PC-3 (cell line): Measurements from ENCODE around the gene EVA1B. TPM values are rescaled to one million over a fixed set of nuclear protein-coding genes. Genes with fewer than 3 reads are reported as not detected.

ENCODE experiments used
- ATAC-seq: fragments of 200-7000 bp; cut with Tn5 transposase; 2 replicates; pipeline ENCODE4 v1.9.1; 2020; ENCODE audit warnings: mild to moderate bottlenecking, moderate library complexity
- Bru-seq: library from RNA; stranded (reverse); fragments of 400-500 nt; gene quantifications from one replicate; lab custom pipeline; 2021; lab: Mats Ljungman, UMichigan
- BruChase-seq, 2 experiments: library from RNA; stranded (reverse); fragments of 400-500 nt; gene quantifications; one replicate each; lab custom pipeline; 2021; lab: Mats Ljungman, UMichigan
- BruUV-seq: library from RNA; stranded (reverse); fragments of 400-500 nt; replicated peaks from 2 replicates; lab custom pipeline; 2021; lab: Mats Ljungman, UMichigan
- CTCF ChIA-PET: fragments of 300-600 bp; sonication (Branson Sonifier 250); formaldehyde crosslinking; loops from one replicate; lab custom pipeline; 2022; ENCODE audit warnings: antibody characterized with exemption; lab: Charles Lee
- POLR2A ChIA-PET: fragments of 300-600 bp; sonication (Branson Sonifier 250); formaldehyde crosslinking; loops from one replicate; lab custom pipeline; 2022; ENCODE audit warnings: antibody characterized with exemption; ENCODE audit not compliant: unreplicated experiment; lab: Charles Lee
- DNase-seq: peaks from one replicate; pipeline ENCODE4 v3.0.0-alpha.2; 2015
- H2AFZ ChIP-seq: fragments of 300-600 bp; sonication (generic); 2 replicates; pipeline ENCODE4 v1.6.0; 2016; ENCODE audit warnings: antibody characterized with exemption, low read length
- H3F3A ChIP-seq: fragments of 300-600 bp; sonication (generic); one replicate; pipeline ENCODE4 v1.6.0; 2017; ENCODE audit warnings: antibody characterized with exemption, low read length, control low read depth, mild to moderate bottlenecking; ENCODE audit not compliant: unreplicated experiment
- H3K27ac ChIP-seq: fragments of 300-600 bp; sonication (generic); 2 replicates; pipeline ENCODE4 v1.5.1; 2016; ENCODE audit warnings: mild to moderate bottlenecking, low read length
- H3K27me3 ChIP-seq: fragments of 300-600 bp; sonication (generic); 2 replicates; pipeline ENCODE4 v1.6.1; 2016; ENCODE audit warnings: low read length, mixed read lengths
- H3K36me3 ChIP-seq: fragments of 300-600 bp; sonication (generic); 2 replicates; pipeline ENCODE4 v1.6.1; 2016; ENCODE audit warnings: low read depth, mixed run types, low read length, mixed read lengths
- H3K4me1 ChIP-seq: fragments of 300-600 bp; sonication (generic); 2 replicates; pipeline ENCODE4 v1.5.1; 2016; ENCODE audit warnings: low read length; ENCODE audit not compliant: insufficient read depth
- H3K4me2 ChIP-seq: fragments of 300-600 bp; sonication (generic); 2 replicates; pipeline ENCODE4 v1.6.0; 2016; ENCODE audit warnings: low read length
- H3K4me3 ChIP-seq: fragments of 300-600 bp; sonication (generic); 2 replicates; pipeline ENCODE4 v1.5.1; 2016; ENCODE audit warnings: mild to moderate bottlenecking, low read length, mixed read lengths
- H3K79me2 ChIP-seq: fragments of 300-600 bp; sonication (generic); 2 replicates; pipeline ENCODE4 v1.6.1; 2017; ENCODE audit warnings: low read length, mixed read lengths
- H3K9ac ChIP-seq: fragments of 300-600 bp; sonication (generic); 2 replicates; pipeline ENCODE4 v1.6.0; 2016; ENCODE audit warnings: mild to moderate bottlenecking, low read length
- H3K9me2 ChIP-seq: fragments of 300-600 bp; sonication (generic); replicated peaks from 2 replicates; pipeline ENCODE4 v1.6.1; 2016; ENCODE audit warnings: mixed run types, low read length, mixed read lengths
- H3K9me3 ChIP-seq: fragments of 300-600 bp; sonication (generic); 2 replicates; pipeline ENCODE4 v1.6.1; 2016; ENCODE audit warnings: low read length, mixed read lengths
- H4K20me1 ChIP-seq: fragments of 300-600 bp; sonication (generic); 2 replicates; pipeline ENCODE4 v1.6.1; 2016; ENCODE audit warnings: low read length, mixed read lengths
- CTCF ChIP-seq: fragments of 300-600 bp; sonication (generic); conservative IDR thresholded peaks from 2 replicates; pipeline ENCODE4 v1.5.1; 2017; ENCODE audit warnings: antibody characterized with exemption, low read depth, mild to moderate bottlenecking, low read length
- EZH2 ChIP-seq: fragments of 300-600 bp; sonication (generic); IDR thresholded peaks from one replicate; pipeline ENCODE4 v1.6.1; 2017; ENCODE audit warnings: antibody characterized with exemption, mild to moderate bottlenecking, low read length; ENCODE audit not compliant: unreplicated experiment
- EZH2phosphoT487 ChIP-seq: fragments of 300-600 bp; sonication (generic); IDR thresholded peaks from 2 replicates; pipeline ENCODE4 v1.6.1; 2018; ENCODE audit warnings: mild to moderate bottlenecking, antibody characterized with exemption, low read length, borderline replicate concordance
- intact Hi-C: fragments of 100-400 bp; cut with micrococcal nuclease; formaldehyde crosslinking; loops from 2 replicates; pipeline ENCODE4 v1.9.0; 2023
- long read RNA-seq: library from polyadenylated mRNA; unstranded; transcript quantifications from one replicate; pipeline ENCODE4 v2.0.0, GENCODE V29; 2021; ENCODE audit not compliant: unreplicated experiment
- total RNA-seq: library from RNA; depleted of rRNA; stranded (reverse); fragments of >200 nt; gene quantifications from 2 replicates; pipeline ENCODE4 v1.2.3, GENCODE V29; 2014; rRNA removed

The EVA1B gene, protein sequence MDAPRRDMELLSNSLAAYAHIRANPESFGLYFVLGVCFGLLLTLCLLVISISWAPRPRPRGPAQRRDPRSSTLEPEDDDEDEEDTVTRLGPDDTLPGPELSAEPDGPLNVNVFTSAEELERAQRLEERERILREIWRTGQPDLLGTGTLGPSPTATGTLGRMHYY
- total RNA-seq (89.1 and 104 TPM in 2 replicates), Bru-seq, nascent RNA (percentile 47 among the genes with signal in this experiment), BruChase-seq, experiment 1, labeled RNA remaining after a 6-hour chase (percentile 43 among the genes with signal in this experiment), BruChase-seq, experiment 2, labeled RNA remaining after a 2-hour chase (percentile 47 among the genes with signal in this experiment)
- long read RNA-seq, transcript EVA1B-202 (3 exons, 699 nt): major isoform, 57 of 104 reads
- long read RNA-seq, partial matches to known transcripts: 2 of 104 reads
- long read RNA-seq, other reads (novel, unspliced or antisense): 45 of 104 reads

GRCh38 chr1:36323636-36324352 is at the start of gene EVA1B:
TSS of gene EVA1B (minus strand) at chr1:36323645. CDS start at chr1:36323037, 608 bp downstream.
- intact Hi-C loops: no loop called here
- Histone ChIP-seq H3K27me3 (no peaks in the 10 kb centered on the region), H3K4me2 (peak within 1 kb of the TSS; percentile 95), H2AFZ (peak within 1 kb of the TSS; percentile 67), H4K20me1 (no peaks in the 10 kb centered on the region), H3K79me2 (no peaks in the 10 kb centered on the region), H3K9me2 (no peaks in the 10 kb centered on the region), H3K27ac (no peak within 1 kb of the TSS), H3F3A (no peaks in the 10 kb centered on the region), H3K9ac (peak within 1 kb of the TSS; percentile 46; the same call in 1 of the 2 replicates), H3K4me3 (peak within 1 kb of the TSS; percentile 79), H3K4me1 (peaks cover 22% of the 10 kb centered on the region), H3K9me3 (no peaks in the 10 kb centered on the region), H3K36me3 (no peaks in the 10 kb centered on the region)
- CTCF ChIA-PET: no interaction called here
- BruUV-seq: no TSS peak
- peak; percentile 54 for DNase-seq
- POLR2A ChIA-PET: interaction anchor here (0.7 kb wide), 1 partner anchor 63 kb away, joined by 3 read pairs; no protein-coding TSS in a partner anchor
- no peak for TF ChIP-seq CTCF
- no peak for TF ChIP-seq EZH2
- TF ChIP-seq EZH2phosphoT487: no peak
- ATAC-seq: peak; percentile 75

GRCh38 chr1:36372617-36373016 is 49.2 kb upstream of the EVA1B start:
- Histone ChIP-seq H3K27me3 (no peaks in the 10 kb centered on the region), H2AFZ (no peak overlapping the region), H3K4me3 (peak overlapping the region; percentile 29; the same call in 1 of the 2 replicates), H3K36me3 (peaks cover 10% of the 10 kb centered on the region; the same call in 1 of the 2 replicates), H3F3A (peaks cover 18% of the 10 kb centered on the region), H3K27ac (peak overlapping the region; percentile 98), H4K20me1 (no peaks in the 10 kb centered on the region), H3K79me2 (peaks cover 71% of the 10 kb centered on the region), H3K9me2 (no peaks in the 10 kb centered on the region), H3K4me2 (peak overlapping the region; percentile 83), H3K4me1 (peaks cover 50% of the 10 kb centered on the region), H3K9me3 (no peaks in the 10 kb centered on the region), H3K9ac (peak overlapping the region; percentile 83)
- no peak for DNase-seq
- POLR2A ChIA-PET: interaction anchor here (0.6 kb wide), 1 partner anchor 48 kb away, joined by 5 read pairs; no protein-coding TSS in a partner anchor
- CTCF ChIA-PET: interaction anchor here (0.6 kb wide), 1 partner anchor 23 kb away, joined by 4 read pairs; no protein-coding TSS in a partner anchor
- no peak for ATAC-seq
- BruUV-seq: no TSS peak
- intact Hi-C loops: no loop called here
- TF ChIP-seq EZH2phosphoT487: no peak
- no peak for TF ChIP-seq CTCF
- no peak for TF ChIP-seq EZH2
